WERI-Rb-1 (cell line): ENCODE measurements around the gene KLHL26.

ENCODE experiments used
- DNase-seq: peaks from one replicate; pipeline ENCODE4 v3.0.0-alpha.2; 2020
- H3K27ac ChIP-seq: fragments of 250-450 bp; sonication (Bioruptor Pico); 2 replicates; pipeline ENCODE4 v1.5.1; 2020; ENCODE audit warnings: mild to moderate bottlenecking, moderate library complexity
- H3K27me3 ChIP-seq: fragments of 250-450 bp; sonication (Bioruptor Pico); 2 replicates; pipeline ENCODE4 v1.5.1; 2021; ENCODE audit warnings: mild to moderate bottlenecking, low read depth, moderate library complexity; ENCODE audit not compliant: insufficient read depth, severe bottlenecking
- H3K36me3 ChIP-seq: fragments of 250-450 bp; sonication (Bioruptor Pico); 2 replicates; pipeline ENCODE4 v1.5.1; 2020; ENCODE audit warnings: mild to moderate bottlenecking, moderate library complexity
- H3K4me3 ChIP-seq: 2 replicates; pipeline ENCODE4 v1.5.1; 2011; ENCODE audit warnings: low read depth, mild to moderate bottlenecking, control low read depth, low read length
- H3K9me3 ChIP-seq: fragments of 250-450 bp; sonication (Bioruptor Pico); 2 replicates; pipeline ENCODE4 v1.5.1; 2021; ENCODE audit warnings: mild to moderate bottlenecking, moderate library complexity; ENCODE audit not compliant: severe bottlenecking
- CTCF ChIP-seq: IDR thresholded peaks from 2 replicates; pipeline ENCODE4 v1.5.1; 2011; ENCODE audit warnings: low read depth, mild to moderate bottlenecking, control low read depth, inconsistent platforms, low read length

KLHL26 gene

GRCh38 chr19:18618236-18618635 is 18.6 kb upstream of the KLHL26 start:
- Histone ChIP-seq H3K27ac (no peak overlapping the region), H3K4me3 (no peak overlapping the region), H3K36me3 (no peaks in the 10 kb centered on the region), H3K27me3 (peaks cover 8% of the 10 kb centered on the region), H3K9me3 (peaks cover 11% of the 10 kb centered on the region)
- no peak for TF ChIP-seq CTCF
- no peak for DNase-seq

- H3K27me3 ChIP-seq = no peaks in the 10 kb centered on the region
- H3K27ac ChIP-seq = no peak overlapping the region
- no peaks in the 10 kb centered on the region for H3K36me3 ChIP-seq
- peaks cover 11% of the 10 kb centered on the region for H3K9me3 ChIP-seq
- no peak overlapping the region for H3K4me3 ChIP-seq
- no peak for TF ChIP-seq CTCF
- DNase-seq = no peak
Observed at GRCh38 chr19:18620311-18620710, 16.5 kb upstream of the KLHL26 start.

DNA sequence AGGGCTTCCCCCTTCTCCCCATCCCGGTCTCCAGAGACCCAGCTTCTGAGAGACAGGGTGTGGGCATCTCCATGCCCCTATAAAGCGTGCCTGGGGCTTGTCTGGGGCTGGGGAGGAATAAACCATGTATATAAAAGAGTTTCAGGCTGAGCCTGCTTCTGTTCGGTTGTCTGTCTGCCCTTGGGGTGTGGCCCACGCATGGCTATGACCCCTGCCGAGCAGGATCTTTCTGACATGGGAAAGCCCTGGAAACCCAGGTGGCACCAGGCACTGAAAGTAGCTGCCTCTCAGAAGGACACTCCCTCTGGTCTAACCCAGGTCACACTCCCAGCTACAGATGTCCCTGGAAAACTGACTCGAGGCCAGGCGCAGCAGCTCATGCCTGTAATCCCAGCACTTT is 15.9 kb upstream of the KLHL26 start:
- H3K36me3 ChIP-seq = no peaks in the 10 kb centered on the region
- H3K27ac ChIP-seq = no peak overlapping the region
- H3K4me3 ChIP-seq = no peak overlapping the region
- DNase-seq = no peak
- peaks cover 11% of the 10 kb centered on the region for H3K9me3 ChIP-seq
- H3K27me3 ChIP-seq = no peaks in the 10 kb centered on the region
- TF ChIP-seq CTCF = no peak

DNA sequence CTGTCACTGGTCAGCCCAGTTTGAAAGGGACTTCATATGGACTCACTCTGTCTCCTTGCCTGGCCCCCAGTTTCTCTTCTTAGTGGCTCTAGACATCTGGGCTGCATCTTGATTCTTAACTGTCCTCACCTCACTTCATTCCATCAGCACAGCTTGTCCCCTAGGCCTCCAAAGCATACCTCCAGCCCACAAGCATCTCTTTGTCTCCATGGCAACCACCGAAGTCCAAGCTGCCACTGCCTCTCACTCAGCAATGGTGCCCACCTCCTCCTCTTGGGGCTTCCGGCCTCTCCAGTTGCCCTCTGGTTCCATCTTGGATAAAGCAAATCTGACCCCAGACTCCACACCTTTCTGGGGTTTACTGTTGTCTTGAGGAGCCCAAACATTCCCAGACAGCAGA is 9.9 kb upstream of the KLHL26 start:
- Histone ChIP-seq H3K4me3 (no peak overlapping the region), H3K27ac (no peak overlapping the region), H3K36me3 (no peaks in the 10 kb centered on the region), H3K9me3 (no peaks in the 10 kb centered on the region), H3K27me3 (no peaks in the 10 kb centered on the region)
- no peak for DNase-seq
- TF ChIP-seq CTCF = no peak

- no peak for DNase-seq
- Histone ChIP-seq H3K9me3 (no peaks in the 10 kb centered on the region), H3K4me3 (no peak overlapping the region), H3K27me3 (no peaks in the 10 kb centered on the region), H3K36me3 (no peaks in the 10 kb centered on the region), H3K27ac (no peak overlapping the region)
- TF ChIP-seq CTCF = no peak
Observed at GRCh38 chr19:18629166-18630088, 7.4 kb upstream of the KLHL26 start.
